Glutamatergic neuron (in vitro differentiated cells): ENCODE measurements around the gene COMMD10. TPM values are rescaled to one million over a fixed set of nuclear protein-coding genes. Genes with fewer than 3 reads are reported as not detected.

Experiments used
- DNase-seq: peaks from one replicate; pipeline ENCODE4 v3.0.0; 2022
- H3K27ac Mint-ChIP-seq: one replicate; pipeline ENCODE4 v1.8.0; 2020; ENCODE audit warnings: mild to moderate bottlenecking, mixed read lengths, inconsistent platforms; ENCODE audit not compliant: unreplicated experiment
- H3K27me3 Mint-ChIP-seq: one replicate; pipeline ENCODE4 v1.8.0; 2020; ENCODE audit warnings: mild to moderate bottlenecking, moderate library complexity, mixed read lengths, inconsistent platforms; ENCODE audit not compliant: unreplicated experiment
- H3K36me3 Mint-ChIP-seq: one replicate; pipeline ENCODE4 v1.8.0; 2020; ENCODE audit warnings: mild to moderate bottlenecking, mixed read lengths, inconsistent platforms; ENCODE audit not compliant: unreplicated experiment
- H3K4me1 Mint-ChIP-seq: one replicate; pipeline ENCODE4 v1.8.0; 2020; ENCODE audit warnings: mild to moderate bottlenecking, low read depth, mixed read lengths, inconsistent platforms; ENCODE audit not compliant: unreplicated experiment
- H3K4me3 Mint-ChIP-seq: one replicate; pipeline ENCODE4 v1.8.0; 2020; ENCODE audit warnings: mild to moderate bottlenecking, mixed read lengths, inconsistent platforms; ENCODE audit not compliant: unreplicated experiment
- H3K9me3 Mint-ChIP-seq: one replicate; pipeline ENCODE4 v1.8.0; 2020; ENCODE audit warnings: mild to moderate bottlenecking, moderate library complexity, mixed read lengths, inconsistent platforms; ENCODE audit not compliant: unreplicated experiment
- long read RNA-seq: library from polyadenylated mRNA; unstranded; transcript quantifications from one replicate; pipeline ENCODE4 v2.0.0, GENCODE V29; 2020; ENCODE audit not compliant: unreplicated experiment
- total RNA-seq: library from RNA; stranded (reverse); fragmentation: NEBNext Ultra II Directional; extraction: Animal tissue kit (Norgen Biotek cat#: 25700); gene quantifications from one replicate; pipeline ENCODE4 v1.2.1, GENCODE V29; 2021; ENCODE audit not compliant: unreplicated experiment
- TF ChIP-seq, protein P1 (sequence below): fragments of 200-600 bp; sonication (generic); IDR thresholded peaks from one replicate; pipeline ENCODE4 v1.5.0; 2021; ENCODE audit not compliant: partially characterized antibody, unreplicated experiment

The COMMD10 gene
- 22.9 TPM for total RNA-seq
- long read RNA-seq, transcript COMMD10-201 (7 exons, 1,469 nt) = major isoform, 28 of 33 reads
- long read RNA-seq, partial matches to known transcripts = 0 of 33 reads
- long read RNA-seq, other reads (novel, unspliced or antisense) = 5 of 33 reads

DNA sequence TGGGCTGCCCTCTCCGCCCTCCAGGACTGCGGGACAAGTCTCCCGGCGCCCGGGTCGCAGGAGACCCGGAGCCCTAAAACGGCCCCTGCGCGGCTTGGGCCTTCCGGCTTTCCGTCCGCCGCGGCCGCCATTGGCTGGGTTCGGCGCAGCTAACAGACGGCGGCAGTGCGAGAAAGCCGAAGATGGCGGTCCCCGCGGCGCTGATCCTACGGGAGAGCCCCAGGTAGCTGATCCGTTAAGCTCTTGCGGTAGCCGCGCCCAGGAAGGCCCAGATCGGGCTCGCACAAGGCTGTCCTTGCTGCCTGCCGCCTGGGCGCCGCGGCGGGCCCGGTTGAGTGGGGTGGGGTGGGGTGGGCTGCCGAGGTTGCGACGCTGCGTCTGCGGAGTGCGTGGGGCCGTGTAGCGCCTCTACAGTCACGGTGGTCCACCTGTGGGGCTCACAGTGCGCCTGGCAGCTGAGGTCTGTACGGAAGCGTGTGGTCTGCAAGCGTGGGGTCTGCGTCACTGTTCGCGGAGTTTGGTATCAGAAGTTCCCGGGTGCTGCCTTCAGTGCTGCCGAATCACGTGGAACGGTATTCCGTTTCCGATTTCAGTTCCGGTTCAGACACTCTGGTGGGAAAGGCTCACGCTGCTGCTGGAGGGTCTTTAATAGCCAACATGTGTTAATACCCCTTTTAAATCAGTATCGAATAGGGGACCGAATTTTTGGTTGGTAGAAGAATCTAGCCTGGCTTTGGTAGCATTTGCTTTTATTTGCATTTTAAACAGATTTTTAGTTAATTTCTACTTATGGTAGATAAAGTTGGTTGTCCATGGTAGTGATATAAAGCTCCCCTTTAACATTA is at the start of gene COMMD10:
TSS of gene COMMD10 (plus strand) at position 155 of the 845 bp plus-strand sequence.
- H3K4me1 Mint-ChIP-seq = no peaks in the 10 kb centered on the region
- peaks cover 7% of the 10 kb centered on the region for H3K9me3 Mint-ChIP-seq
- peak within 1 kb of the TSS; percentile 95 for H3K27ac Mint-ChIP-seq
- H3K36me3 Mint-ChIP-seq = no peaks in the 10 kb centered on the region
- H3K4me3 Mint-ChIP-seq = peak within 1 kb of the TSS; percentile 96
- DNase-seq = peak; percentile 89
- TF ChIP-seq, protein P1, sequence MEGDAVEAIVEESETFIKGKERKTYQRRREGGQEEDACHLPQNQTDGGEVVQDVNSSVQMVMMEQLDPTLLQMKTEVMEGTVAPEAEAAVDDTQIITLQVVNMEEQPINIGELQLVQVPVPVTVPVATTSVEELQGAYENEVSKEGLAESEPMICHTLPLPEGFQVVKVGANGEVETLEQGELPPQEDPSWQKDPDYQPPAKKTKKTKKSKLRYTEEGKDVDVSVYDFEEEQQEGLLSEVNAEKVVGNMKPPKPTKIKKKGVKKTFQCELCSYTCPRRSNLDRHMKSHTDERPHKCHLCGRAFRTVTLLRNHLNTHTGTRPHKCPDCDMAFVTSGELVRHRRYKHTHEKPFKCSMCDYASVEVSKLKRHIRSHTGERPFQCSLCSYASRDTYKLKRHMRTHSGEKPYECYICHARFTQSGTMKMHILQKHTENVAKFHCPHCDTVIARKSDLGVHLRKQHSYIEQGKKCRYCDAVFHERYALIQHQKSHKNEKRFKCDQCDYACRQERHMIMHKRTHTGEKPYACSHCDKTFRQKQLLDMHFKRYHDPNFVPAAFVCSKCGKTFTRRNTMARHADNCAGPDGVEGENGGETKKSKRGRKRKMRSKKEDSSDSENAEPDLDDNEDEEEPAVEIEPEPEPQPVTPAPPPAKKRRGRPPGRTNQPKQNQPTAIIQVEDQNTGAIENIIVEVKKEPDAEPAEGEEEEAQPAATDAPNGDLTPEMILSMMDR = no peak
- peaks cover 2% of the 10 kb centered on the region for H3K27me3 Mint-ChIP-seq

- H3K27ac Mint-ChIP-seq = no peak overlapping the region
- no peak for DNase-seq
- H3K36me3 Mint-ChIP-seq = no peaks in the 10 kb centered on the region
- TF ChIP-seq, protein P1 = no peak
- H3K4me1 Mint-ChIP-seq = peaks cover 8% of the 10 kb centered on the region
- no peak overlapping the region for H3K4me3 Mint-ChIP-seq
- H3K9me3 Mint-ChIP-seq = no peaks in the 10 kb centered on the region
- H3K27me3 Mint-ChIP-seq = no peaks in the 10 kb centered on the region
Measured at GRCh38 chr5:116035123-116035522, 49.7 kb upstream of the COMMD10 start.

GRCh38 chr5:116037236-116037822 is 47.5 kb upstream of the COMMD10 start:
- no peak overlapping the region for H3K4me3 Mint-ChIP-seq
- peaks cover 8% of the 10 kb centered on the region for H3K4me1 Mint-ChIP-seq
- TF ChIP-seq, protein P1 = no peak
- H3K27ac Mint-ChIP-seq = no peak overlapping the region
- H3K9me3 Mint-ChIP-seq = no peaks in the 10 kb centered on the region
- no peaks in the 10 kb centered on the region for H3K36me3 Mint-ChIP-seq
- H3K27me3 Mint-ChIP-seq = no peaks in the 10 kb centered on the region
- no peak for DNase-seq

- Mint-ChIP-seq H3K27ac (no peak overlapping the region), H3K4me3 (no peak overlapping the region), H3K27me3 (no peaks in the 10 kb centered on the region), H3K4me1 (peaks cover 8% of the 10 kb centered on the region), H3K9me3 (no peaks in the 10 kb centered on the region), H3K36me3 (no peaks in the 10 kb centered on the region)
- peak; percentile 29 for DNase-seq
- TF ChIP-seq, protein P1 = no peak
Measured at GRCh38 chr5:116038817-116039216, 46.0 kb upstream of the COMMD10 start.

DNA sequence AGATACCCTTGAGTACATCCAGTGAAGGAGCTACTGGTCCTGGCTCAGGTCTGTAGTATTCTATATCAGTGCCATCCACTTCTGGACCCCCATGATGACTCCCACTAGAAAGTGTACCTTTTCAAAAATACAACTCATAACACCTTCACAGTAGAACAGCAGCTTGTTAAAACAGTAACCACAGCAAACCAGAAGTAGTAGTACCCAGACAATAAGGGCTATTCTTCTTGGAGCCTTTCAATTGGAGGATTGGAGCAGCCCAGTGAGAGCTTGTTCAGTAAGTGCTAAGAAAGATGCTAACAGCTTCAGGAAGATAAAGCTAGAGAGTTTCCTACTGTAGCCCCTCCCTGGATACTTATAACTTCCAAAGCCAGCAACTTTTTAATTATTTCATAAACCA is 42.5 kb upstream of the COMMD10 start:
- DNase-seq = no peak
- H3K4me1 Mint-ChIP-seq = peaks cover 17% of the 10 kb centered on the region
- H3K27me3 Mint-ChIP-seq = no peaks in the 10 kb centered on the region
- no peak overlapping the region for H3K4me3 Mint-ChIP-seq
- H3K36me3 Mint-ChIP-seq = no peaks in the 10 kb centered on the region
- TF ChIP-seq, protein P1 = no peak
- no peak overlapping the region for H3K27ac Mint-ChIP-seq
- no peaks in the 10 kb centered on the region for H3K9me3 Mint-ChIP-seq
